HAP-1 (cell line): ENCODE measurements around the gene HNRNPR.
"Not testable (repeated sequence)": the region's sequence is repeated elsewhere in the genome, so short reads cannot be mapped to it uniquely, and the experiment has no call there.

Source experiments
- DNase-seq, 2 experiments: peaks; one replicate each; pipeline ENCODE4 v3.0.0-alpha.2; 2016 to 2020; ENCODE audit warnings: low spot score in 2 of 2
- H3K27me3 ChIP-seq: fragments of 250-450 bp; sonication (Bioruptor Pico); 2 replicates; pipeline ENCODE4 v1.5.1; 2020; ENCODE audit warnings: low read depth, mild to moderate bottlenecking, moderate library complexity
- H3K36me3 ChIP-seq: fragments of 250-450 bp; sonication (Bioruptor Pico); replicated peaks from 2 replicates; pipeline ENCODE4 v1.5.1; 2020; ENCODE audit warnings: mild to moderate bottlenecking
- H3K4me1 ChIP-seq: fragments of 250-450 bp; sonication (Bioruptor Pico); 2 replicates; pipeline ENCODE4 v1.5.1; 2020; ENCODE audit warnings: mild to moderate bottlenecking
- H3K4me3 ChIP-seq: fragments of 250-450 bp; sonication (Bioruptor Pico); 2 replicates; pipeline ENCODE4 v1.5.1; 2020; ENCODE audit warnings: mild to moderate bottlenecking, moderate library complexity
- H3K9me3 ChIP-seq: fragments of 250-450 bp; sonication (Bioruptor Pico); 2 replicates; pipeline ENCODE4 v1.5.1; 2020; ENCODE audit warnings: mild to moderate bottlenecking, moderate library complexity
- in situ Hi-C: fragments of 300-500 bp; cut with MboI; formaldehyde crosslinking; loops from 3 replicates; pipeline ENCODE4 v1.14.3; 2020; ENCODE audit warnings: low sequenced_read_pairs, inconsistent platforms, mixed read lengths

Gene HNRNPR

DNA sequence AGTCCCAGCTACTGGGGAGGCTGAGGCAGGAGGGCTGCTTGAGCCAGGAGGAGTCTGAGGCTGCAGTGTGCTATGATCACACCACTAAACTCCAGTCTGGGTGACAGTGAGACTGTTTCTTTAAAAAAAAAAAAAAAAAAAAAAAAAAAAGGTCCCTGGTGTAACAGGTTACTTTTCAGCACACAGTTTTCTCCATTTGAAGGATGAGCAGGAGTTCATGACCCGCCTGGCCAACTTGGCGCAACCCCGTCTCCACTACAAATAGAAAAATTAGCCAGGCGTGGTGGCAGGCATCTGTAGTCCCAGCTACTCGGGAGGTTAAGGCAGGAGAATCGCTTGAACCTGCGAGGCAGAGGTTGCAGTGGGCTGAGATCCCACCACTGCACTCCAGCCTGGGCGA is 12.4 kb downstream of the HNRNPR start:
- no peaks in the 10 kb centered on the region for H3K9me3 ChIP-seq
- in situ Hi-C loops: loop anchor here (10.0 kb wide), 1 partner anchor 73 kb away; no protein-coding TSS in a partner anchor
- no peaks in the 10 kb centered on the region for H3K27me3 ChIP-seq
- no peak overlapping the region for H3K4me3 ChIP-seq
- H3K4me1 ChIP-seq: no peaks in the 10 kb centered on the region
- DNase-seq: no peak
- H3K36me3 ChIP-seq: peaks cover 83% of the 10 kb centered on the region

DNA sequence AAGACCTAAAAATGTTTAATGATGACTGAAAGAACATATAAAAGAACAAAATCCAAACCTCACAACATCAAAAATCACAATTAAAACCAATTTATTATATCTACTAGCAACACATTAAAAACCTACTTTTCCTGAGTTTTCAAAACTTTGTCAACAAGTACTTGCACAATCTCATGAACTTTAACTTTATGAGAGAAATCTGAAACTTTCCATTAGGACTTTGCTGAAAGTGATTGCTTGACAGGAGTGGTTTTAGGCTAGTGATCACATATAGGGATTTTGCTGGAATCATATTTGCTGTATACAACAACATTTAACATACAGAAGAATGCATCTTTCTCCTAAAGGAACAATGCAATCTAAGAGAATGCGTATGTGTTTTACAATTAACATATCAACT is 13.2 kb downstream of the HNRNPR start:
- no peaks in the 10 kb centered on the region for H3K9me3 ChIP-seq
- no peak for DNase-seq
- no peaks in the 10 kb centered on the region for H3K4me1 ChIP-seq
- H3K27me3 ChIP-seq: no peaks in the 10 kb centered on the region
- H3K4me3 ChIP-seq: no peak overlapping the region
- H3K36me3 ChIP-seq: peaks cover 89% of the 10 kb centered on the region
- in situ Hi-C loops: loop anchor here (10.0 kb wide), 1 partner anchor 74 kb away; no protein-coding TSS in a partner anchor

DNA sequence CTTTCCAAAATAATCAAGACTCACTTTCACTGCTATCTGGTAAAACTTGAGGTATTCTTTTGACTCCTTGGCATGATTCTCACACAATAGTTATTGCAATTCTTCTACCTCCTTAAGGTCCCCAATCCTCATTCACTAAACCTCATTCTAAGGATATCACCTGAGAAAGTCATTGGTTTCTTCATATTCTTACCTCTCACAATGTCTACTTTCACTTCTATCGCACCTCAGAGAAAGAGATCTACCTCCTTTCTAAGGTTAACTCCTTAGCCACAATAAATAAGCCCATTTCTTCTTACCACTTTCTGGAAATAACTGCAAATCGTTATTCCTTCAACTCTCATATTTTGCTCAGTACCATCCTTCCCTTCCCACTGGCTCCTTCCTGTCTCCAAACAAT is 18.7 kb downstream of the HNRNPR start:
- no peak for DNase-seq
- in situ Hi-C loops: no loop called here
- Histone ChIP-seq H3K4me3 (no peak overlapping the region), H3K9me3 (no peaks in the 10 kb centered on the region), H3K4me1 (no peaks in the 10 kb centered on the region), H3K27me3 (no peaks in the 10 kb centered on the region), H3K36me3 (peaks cover 82% of the 10 kb centered on the region)

DNA sequence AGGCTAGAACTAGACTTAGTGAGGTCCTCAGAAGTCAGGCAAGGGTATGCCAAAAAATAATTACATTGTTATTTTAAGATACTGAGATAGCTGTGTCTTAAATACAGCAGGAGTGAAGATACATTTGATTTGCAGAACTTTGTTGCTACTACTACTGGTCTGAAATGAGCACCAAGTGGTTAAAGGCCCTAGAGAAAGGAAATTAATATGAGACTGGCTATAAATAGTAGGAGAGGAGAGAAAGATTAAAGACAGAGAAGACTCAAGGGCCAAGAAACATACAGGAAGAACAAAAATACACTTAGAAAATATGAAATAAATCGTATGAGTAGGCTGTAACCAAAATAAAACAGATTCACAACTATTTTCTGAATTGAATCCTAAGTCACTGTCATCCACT is 21.3 kb downstream of the HNRNPR start:
- Histone ChIP-seq H3K4me3 (no peak overlapping the region), H3K9me3 (no peaks in the 10 kb centered on the region), H3K4me1 (no peaks in the 10 kb centered on the region), H3K36me3 (peaks cover 80% of the 10 kb centered on the region), H3K27me3 (no peaks in the 10 kb centered on the region)
- no peak for DNase-seq
- in situ Hi-C loops: no loop called here

DNA sequence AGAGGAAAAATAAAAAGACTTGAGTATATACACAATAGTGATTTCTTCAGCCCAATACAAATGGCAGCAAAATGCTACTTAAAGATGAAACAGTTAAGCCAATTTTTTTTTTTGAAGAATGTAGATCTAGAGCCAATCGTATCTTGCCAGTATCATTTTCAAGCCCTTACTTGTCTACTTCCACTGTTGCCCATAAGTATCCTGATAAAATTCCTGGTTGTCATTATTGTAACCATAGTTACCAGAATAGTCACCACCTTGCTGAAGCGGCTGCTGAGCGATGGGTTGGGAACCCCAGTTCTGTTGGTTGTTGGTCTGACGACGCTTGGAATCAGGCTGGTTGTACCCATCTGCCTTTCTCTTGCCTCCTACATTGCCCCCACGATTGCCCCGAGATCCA is 33.8 kb downstream of the HNRNPR start:
- H3K27me3 ChIP-seq, H3K4me3 ChIP-seq, H3K9me3 ChIP-seq, DNase-seq, in situ Hi-C loops: not testable (repeated sequence)
- H3K4me1 ChIP-seq: peaks cover 43% of the 10 kb centered on the region
- H3K36me3 ChIP-seq: peaks cover 74% of the 10 kb centered on the region

DNA sequence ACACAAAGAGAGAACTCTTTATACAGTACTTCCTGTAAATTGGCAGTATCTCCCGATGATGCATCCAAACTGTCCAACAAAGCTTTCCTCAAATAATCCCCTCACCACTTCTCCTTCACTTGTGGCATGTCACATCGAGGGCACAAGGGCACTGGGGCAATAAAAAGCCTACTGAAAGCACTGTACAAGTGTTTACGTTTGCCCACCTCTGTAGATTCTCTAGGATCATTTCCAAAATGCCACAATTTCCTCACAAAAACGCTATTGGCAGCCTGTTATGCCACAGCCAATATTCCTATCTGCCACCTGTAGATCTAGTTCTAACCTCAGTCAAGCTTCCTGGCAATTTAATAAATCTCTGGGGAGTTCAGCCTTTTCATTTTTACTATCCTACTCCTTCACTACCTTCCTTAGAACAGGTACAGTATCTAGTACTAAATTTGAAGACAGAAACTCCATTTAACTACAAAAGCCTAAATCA is 39.9 kb downstream of the HNRNPR start:
- DNase-seq: no peak
- in situ Hi-C loops: no loop called here
- Histone ChIP-seq H3K9me3 (no peaks in the 10 kb centered on the region), H3K27me3 (no peaks in the 10 kb centered on the region), H3K4me3 (no peak overlapping the region), H3K36me3 (peaks cover 59% of the 10 kb centered on the region), H3K4me1 (peaks cover 18% of the 10 kb centered on the region)

DNA sequence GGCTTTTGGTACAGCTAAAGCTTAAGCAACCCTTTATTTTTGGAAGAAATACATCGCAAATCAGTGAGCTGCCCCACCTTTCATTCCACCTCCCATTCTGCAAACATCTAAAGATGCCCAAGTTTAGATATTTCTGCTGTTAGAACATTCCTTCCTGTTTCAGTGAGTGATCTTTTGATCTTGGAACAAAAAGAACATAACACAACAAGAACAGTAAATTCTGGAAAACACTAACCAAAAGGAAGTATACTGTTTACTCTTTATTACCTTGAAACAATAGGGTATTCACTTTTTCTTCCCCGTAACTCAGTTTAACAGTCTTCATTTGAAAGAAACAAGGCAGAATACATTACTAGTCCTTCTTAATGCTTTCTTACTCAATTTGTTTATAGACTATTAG is 40.6 kb downstream of the HNRNPR start:
- in situ Hi-C loops: no loop called here
- Histone ChIP-seq H3K4me3 (no peak overlapping the region), H3K36me3 (peaks cover 61% of the 10 kb centered on the region), H3K9me3 (no peaks in the 10 kb centered on the region), H3K4me1 (peaks cover 12% of the 10 kb centered on the region), H3K27me3 (no peaks in the 10 kb centered on the region)
- DNase-seq: no peak

DNA sequence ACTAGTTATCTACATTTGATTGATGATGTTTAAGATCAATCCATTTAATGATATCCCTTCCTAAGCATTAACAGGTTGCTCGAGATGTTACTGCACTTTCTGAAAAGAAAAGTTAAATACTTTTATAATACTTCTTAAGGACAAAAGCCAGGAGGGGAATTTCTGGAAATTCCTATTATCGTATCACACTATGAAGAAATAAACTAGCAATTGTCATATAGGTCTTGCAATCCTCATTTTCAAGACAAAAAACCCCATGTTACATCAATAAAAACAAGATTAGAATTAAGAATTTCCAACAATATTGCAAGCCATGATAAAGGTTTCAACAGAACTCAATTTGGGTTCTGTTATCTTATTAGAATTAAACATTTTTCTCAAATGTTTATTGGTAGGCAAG is 47.2 kb downstream of the HNRNPR start:
- Histone ChIP-seq H3K9me3 (no peaks in the 10 kb centered on the region), H3K4me1 (no peaks in the 10 kb centered on the region), H3K36me3 (peaks cover 31% of the 10 kb centered on the region), H3K27me3 (no peaks in the 10 kb centered on the region), H3K4me3 (no peak overlapping the region)
- DNase-seq: no peak
- in situ Hi-C loops: no loop called here

DNA sequence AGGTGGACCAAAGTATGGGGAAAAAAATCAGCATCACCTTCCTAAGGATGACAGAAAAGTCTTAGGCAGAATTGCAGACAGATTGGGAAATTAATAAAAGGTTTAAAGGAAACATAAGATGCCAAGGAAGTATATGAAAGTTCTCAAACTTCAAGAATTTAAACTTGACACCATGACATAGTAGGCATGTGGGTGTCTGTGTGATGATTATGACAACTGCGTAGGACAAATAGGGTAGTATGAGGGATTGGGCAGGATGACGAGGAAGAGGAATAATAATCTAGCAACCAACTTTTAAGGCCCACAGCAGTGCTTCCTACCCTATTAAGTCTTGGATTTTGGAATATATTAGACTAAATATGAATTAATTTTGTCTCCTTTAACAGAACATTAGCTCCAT is 52.4 kb downstream of the HNRNPR start:
- DNase-seq: no peak
- Histone ChIP-seq H3K4me1 (no peaks in the 10 kb centered on the region), H3K36me3 (peaks cover 21% of the 10 kb centered on the region), H3K4me3 (no peak overlapping the region), H3K27me3 (no peaks in the 10 kb centered on the region), H3K9me3 (no peaks in the 10 kb centered on the region)
- in situ Hi-C loops: no loop called here

DNA sequence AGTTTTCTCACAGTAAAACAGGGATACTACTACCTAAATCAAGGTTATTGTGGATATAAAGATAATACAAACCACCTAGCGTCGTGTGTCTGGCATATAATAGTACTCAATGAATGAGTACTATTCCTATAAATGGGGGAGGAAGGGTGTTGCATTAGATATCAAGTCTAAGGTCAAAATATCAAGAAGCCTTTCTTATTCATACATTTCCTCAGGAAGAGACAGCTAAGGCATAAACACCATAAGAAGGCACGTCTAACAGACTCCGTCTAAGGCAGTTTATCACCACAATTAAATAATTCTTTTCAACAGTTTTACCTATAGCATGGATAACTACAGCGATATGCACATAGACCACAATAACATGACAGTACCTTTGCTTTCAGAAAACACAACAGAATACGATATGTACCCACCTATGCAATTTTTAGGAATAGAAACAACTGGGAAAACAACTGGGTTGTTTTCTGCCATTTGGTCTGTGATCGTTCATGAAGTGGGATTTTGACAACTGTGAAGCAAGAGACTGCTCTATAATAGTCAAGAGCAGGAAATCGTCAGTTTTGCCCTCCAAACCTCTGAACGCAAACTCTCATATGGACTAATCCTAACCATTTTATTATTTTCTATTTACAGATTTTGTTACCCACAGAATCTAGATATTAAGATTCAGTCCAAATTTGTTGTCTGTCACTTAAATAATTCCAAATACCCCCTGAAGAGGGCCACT is 53.1 kb downstream of the HNRNPR start:
- in situ Hi-C loops: no loop called here

DNA sequence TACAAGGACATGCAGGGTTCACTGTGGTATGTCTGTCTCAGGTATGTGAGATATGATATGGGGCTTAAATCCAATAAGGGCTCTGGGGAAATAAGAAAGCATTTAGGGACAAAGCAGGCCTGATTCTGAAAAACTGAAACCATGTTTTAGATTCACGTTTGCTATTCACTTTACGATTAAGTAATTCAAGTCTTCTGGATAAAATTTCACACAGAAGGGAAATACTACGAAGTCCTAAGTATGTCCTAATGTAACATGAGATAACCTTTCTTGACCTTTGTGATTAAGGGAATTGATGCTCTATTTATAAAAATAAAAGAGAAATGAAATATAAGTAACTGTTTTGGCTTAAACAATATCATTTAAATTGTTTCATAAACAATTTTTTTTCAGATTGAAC is 55.4 kb downstream of the HNRNPR start:
- Histone ChIP-seq H3K9me3 (no peaks in the 10 kb centered on the region), H3K27me3 (no peaks in the 10 kb centered on the region), H3K36me3 (peaks cover 36% of the 10 kb centered on the region), H3K4me3 (no peak overlapping the region), H3K4me1 (no peaks in the 10 kb centered on the region)
- in situ Hi-C loops: no loop called here
- DNase-seq: no peak

More for the DNA sequence above, 53.1 kb downstream of the HNRNPR start:
- DNase-seq: no peak
- no peaks in the 10 kb centered on the region for H3K9me3 ChIP-seq
- no peak overlapping the region for H3K4me3 ChIP-seq
- H3K36me3 ChIP-seq: peaks cover 26% of the 10 kb centered on the region
- H3K4me1 ChIP-seq: no peaks in the 10 kb centered on the region
- no peaks in the 10 kb centered on the region for H3K27me3 ChIP-seq

DNA sequence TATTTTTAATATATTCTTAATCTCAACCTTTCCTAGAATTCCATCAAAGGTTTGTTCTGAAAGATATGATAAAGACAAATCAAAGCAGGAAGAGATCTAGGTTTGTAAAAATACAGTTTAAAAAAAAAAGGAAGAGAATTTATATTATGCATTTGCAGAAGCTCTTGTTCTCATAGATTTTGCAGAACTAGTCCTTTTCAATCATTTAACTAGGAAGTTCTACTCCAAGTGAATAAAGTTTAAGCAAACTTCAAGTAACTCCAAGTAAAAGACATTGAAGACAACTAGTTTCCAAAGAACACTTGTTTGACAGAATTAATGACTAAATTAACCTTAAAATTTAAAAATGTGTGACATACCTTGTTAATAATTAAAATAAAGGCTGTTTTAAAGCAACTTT is 55.9 kb downstream of the HNRNPR start:
- in situ Hi-C loops: no loop called here
- Histone ChIP-seq H3K36me3 (peaks cover 41% of the 10 kb centered on the region), H3K4me1 (no peaks in the 10 kb centered on the region), H3K4me3 (no peak overlapping the region), H3K9me3 (no peaks in the 10 kb centered on the region), H3K27me3 (no peaks in the 10 kb centered on the region)
- DNase-seq: no peak

DNA sequence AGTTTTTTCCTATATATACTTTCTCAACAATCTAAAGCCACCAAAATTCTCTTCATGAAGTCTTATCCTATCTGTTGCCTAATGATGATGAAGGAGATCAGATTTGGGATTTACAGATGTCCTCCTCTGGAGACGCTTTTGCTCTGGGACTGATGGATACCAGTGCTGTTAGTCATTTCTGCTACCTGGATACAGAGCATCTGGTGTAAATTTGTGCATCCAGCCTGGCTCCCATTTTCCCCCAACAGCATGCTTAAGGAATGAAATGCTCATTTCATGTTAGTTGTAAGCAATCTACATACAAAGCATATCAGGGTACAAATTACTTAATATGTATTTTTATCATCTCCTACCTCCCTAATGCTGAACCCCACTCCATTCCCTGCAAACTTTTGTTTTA is 57.7 kb downstream of the HNRNPR start:
- in situ Hi-C loops: no loop called here
- H3K36me3 ChIP-seq: peaks cover 59% of the 10 kb centered on the region
- no peak for DNase-seq
- no peaks in the 10 kb centered on the region for H3K9me3 ChIP-seq
- no peak overlapping the region for H3K4me3 ChIP-seq
- H3K4me1 ChIP-seq: no peaks in the 10 kb centered on the region
- H3K27me3 ChIP-seq: no peaks in the 10 kb centered on the region

DNA sequence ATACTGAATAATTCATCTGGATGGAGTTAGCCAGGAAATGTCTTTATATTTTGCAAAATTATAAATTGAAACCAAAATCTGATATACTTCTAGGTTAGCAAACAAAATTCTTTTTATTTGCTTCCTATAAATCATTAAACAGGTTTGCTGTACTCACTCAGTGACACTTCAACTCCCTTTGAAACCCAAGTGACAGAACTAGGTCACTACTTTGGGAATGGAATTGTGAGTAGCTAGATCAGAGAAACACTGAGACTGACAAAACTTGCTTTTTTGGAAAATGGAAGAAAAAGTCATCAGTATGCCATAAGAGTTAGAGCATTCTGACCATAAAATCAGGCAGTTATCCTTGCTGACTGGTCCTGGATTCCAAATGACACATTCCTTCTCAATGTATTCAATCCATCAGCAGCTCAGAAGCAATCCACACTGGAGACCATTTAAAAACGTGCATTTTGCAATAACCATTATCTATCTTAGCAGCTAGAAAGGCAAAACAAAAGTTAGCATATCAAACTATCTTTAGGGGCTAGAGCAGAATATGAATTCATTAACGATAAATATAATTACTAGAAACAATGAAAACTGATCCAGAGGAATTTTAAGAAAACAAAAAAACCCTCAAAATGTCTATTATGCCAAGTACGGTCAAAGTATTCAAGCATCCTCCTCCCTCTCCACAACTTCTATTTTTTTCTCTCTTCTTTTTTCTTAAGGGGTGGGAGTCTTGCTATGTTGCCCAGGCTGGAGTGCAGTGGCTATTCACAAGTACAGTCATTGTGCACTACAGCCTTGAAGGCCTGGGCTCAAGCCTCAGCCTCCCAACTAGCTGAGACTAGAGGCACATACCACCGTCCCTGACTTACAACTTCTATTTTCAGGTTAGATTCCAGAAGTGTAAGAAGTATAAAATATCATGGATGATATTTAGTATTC is 60.1 kb downstream of the HNRNPR start:
- Histone ChIP-seq H3K27me3 (no peaks in the 10 kb centered on the region), H3K36me3 (peaks cover 72% of the 10 kb centered on the region), H3K9me3 (no peaks in the 10 kb centered on the region), H3K4me1 (no peaks in the 10 kb centered on the region), H3K4me3 (no peak overlapping the region)
- DNase-seq: no peak
- in situ Hi-C loops: no loop called here
